Measurements from ENCODE around the gene SOCS3.

DNA sequence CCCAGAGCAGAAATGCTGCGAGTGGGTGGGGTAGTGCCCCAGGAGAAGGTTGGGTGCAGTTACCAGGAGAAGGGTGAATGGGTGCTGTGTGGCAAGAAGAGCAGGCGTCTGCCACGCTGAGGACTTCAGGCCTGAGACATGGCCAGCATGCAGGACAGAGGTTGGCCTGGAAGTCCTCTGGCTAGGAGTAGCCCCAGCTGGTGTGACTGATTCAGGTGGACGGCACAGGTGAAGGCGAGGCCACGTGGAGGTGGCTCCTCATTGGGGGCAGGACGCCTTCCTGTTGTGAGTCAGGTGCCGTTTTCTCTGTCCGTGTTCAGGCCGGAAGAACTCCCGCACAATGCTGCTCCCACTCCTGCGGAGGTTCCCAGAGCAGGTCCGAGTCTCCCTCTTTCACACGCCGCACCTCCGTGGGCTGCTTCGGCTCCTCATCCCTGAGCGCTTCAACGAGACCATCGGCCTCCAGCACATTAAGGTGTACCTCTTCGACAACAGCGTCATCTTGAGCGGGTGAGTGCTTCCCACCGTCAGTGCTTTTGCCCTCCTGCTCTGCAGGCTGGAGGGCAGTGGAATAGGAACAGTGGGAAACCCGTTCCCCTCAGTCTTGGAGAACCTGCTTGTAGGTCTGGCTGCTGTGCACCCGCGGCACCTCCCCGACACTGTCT is 39.3 kb upstream of the SOCS3 start:
- TF ChIP-seq POLR2AphosphoS5 (IDR thresholded peaks at IDR 0.05; ENCODE audit: low read depth, low read length), result no peak
- TF ChIP-seq POLR2A (IDR thresholded peaks at IDR 0.05; ENCODE audit: low read depth, low read length), result no peak

Data from GM12891 (cell line).